ENCODE measurements around the gene CD99L2. TPM values are rescaled to one million over a fixed set of nuclear protein-coding genes. Genes with fewer than 3 reads are reported as not detected.

Gene CD99L2
- total RNA-seq, 2 donors from 2014 or later: 12.3 to 15.4 TPM

DNA sequence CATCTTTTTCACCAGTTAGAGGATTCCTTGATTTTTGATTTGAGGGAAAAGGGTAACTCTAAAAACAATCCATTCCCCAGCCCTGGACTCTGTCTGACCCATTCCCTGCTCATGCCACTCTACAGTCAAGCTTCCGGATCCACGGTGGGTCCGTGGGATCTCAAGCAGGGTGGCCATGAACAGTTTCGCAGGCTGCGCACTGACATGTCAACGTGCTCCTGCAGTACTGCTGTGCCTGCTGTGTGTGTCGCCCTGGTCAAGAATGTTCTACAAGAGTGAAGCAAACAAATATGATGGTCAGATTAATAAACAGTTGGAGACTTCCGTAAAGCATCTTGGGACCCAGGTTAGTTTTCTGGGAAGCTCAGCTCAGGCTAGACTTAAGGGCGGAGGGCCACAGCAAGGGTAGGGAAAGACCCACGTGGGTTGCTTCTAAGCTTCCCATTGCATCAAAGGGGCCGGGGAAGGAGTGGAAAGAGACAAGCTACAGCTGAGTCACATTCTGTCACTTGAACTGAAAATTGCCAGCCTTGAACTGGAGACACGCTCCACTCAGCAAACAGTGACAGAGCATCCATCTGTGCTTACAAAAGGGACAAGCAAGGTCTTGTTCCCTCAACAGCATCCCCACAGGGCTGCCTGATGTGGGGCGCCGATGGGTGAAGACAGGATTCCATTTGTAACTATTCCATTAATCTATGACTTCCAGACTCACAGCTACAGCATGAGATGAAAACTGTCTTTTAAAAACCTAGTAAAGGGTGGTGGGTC, 123.5 kb downstream of the CD99L2 start:
- intact Hi-C loops (cut with DNase I): loop anchor here (5.0 kb wide), 1 partner anchor 227 kb away; no protein-coding TSS in a partner anchor
- no peak overlapping the region for H3K27ac ChIP-seq
- no peak overlapping the region for H3K9ac ChIP-seq (ENCODE audit: low read depth in 2 of 2, low read length in 2 of 2)

GRCh38 chrX:150773634-150774033, 124.8 kb downstream of the CD99L2 start:
- peak; percentile 11 for DNase-seq
- Histone ChIP-seq H3K4me3 (no peak overlapping the region), H3K27ac (no peak overlapping the region), H3K9me3 (no peaks in the 10 kb centered on the region), H3K27me3 (no peaks in the 10 kb centered on the region), H3K4me1 (no peaks in the 10 kb centered on the region), H3K9ac (ENCODE audit: low read depth in 2 of 2, low read length in 2 of 2) (no peak overlapping the region), H3K36me3 (no peaks in the 10 kb centered on the region)
- intact Hi-C loops (cut with DNase I): loop anchor here (5.0 kb wide), 1 partner anchor 229 kb away; no protein-coding TSS in a partner anchor
- TF ChIP-seq, protein P1, sequence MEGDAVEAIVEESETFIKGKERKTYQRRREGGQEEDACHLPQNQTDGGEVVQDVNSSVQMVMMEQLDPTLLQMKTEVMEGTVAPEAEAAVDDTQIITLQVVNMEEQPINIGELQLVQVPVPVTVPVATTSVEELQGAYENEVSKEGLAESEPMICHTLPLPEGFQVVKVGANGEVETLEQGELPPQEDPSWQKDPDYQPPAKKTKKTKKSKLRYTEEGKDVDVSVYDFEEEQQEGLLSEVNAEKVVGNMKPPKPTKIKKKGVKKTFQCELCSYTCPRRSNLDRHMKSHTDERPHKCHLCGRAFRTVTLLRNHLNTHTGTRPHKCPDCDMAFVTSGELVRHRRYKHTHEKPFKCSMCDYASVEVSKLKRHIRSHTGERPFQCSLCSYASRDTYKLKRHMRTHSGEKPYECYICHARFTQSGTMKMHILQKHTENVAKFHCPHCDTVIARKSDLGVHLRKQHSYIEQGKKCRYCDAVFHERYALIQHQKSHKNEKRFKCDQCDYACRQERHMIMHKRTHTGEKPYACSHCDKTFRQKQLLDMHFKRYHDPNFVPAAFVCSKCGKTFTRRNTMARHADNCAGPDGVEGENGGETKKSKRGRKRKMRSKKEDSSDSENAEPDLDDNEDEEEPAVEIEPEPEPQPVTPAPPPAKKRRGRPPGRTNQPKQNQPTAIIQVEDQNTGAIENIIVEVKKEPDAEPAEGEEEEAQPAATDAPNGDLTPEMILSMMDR (IDR thresholded peaks at IDR 0.05): no peak

More for the DNA sequence above, 123.5 kb downstream of the CD99L2 start:
- no peaks in the 10 kb centered on the region for H3K27me3 ChIP-seq
- H3K4me3 ChIP-seq: no peak overlapping the region
- peak; percentile 8 for DNase-seq
- H3K4me1 ChIP-seq: no peaks in the 10 kb centered on the region
- H3K36me3 ChIP-seq: no peaks in the 10 kb centered on the region
- TF ChIP-seq, protein P1 (IDR thresholded peaks at IDR 0.05): no peak
- H3K9me3 ChIP-seq: no peaks in the 10 kb centered on the region

GRCh38 chrX:150773117-150773516, 125.4 kb downstream of the CD99L2 start:
- peak; percentile 13 for DNase-seq
- Histone ChIP-seq H3K36me3 (no peaks in the 10 kb centered on the region), H3K27ac (no peak overlapping the region), H3K27me3 (no peaks in the 10 kb centered on the region), H3K9me3 (no peaks in the 10 kb centered on the region), H3K4me3 (no peak overlapping the region), H3K9ac (ENCODE audit: low read depth in 2 of 2, low read length in 2 of 2) (no peak overlapping the region), H3K4me1 (no peaks in the 10 kb centered on the region)
- intact Hi-C loops (cut with DNase I): loop anchor here (5.0 kb wide), 1 partner anchor 229 kb away; no protein-coding TSS in a partner anchor
- TF ChIP-seq, protein P1 (IDR thresholded peaks at IDR 0.05): no peak

DNA sequence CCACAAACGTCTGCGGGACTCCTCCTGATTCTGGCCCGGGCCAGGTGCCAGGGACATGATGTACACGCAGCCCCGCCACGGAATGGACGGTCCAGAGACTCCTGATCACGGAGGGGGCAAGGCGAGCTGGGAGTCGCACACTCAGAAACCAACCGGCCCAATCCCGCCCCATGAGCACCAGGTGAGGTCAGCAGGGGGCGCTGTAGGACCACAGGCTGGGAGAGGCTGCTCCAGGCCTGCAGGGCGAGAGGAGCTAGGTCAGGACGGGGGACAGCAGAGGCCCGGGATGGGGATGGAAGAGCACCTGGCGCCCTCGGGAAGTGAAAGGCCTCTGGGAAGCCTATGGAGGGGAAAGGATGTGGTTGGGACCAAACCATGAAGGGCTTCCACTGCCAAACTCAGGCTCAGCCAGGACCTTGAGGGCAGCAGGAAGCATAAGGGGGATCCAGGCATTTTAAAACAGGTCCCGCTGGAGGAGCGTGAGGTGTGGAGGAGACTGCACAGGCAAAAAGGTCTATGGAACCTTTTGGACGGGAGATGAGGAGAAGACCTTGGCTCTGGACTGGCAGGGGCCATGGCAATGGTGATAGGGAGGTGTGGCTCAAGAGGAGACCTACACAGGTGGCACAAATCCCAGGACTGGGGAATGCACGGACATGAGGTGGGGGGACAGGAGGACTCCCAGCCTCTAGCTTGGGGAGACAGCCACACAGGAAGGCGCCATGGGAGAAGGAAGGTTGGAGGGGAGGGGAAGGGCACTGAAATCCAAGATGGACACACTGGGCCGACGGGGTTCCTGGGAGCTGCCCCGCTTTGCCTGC, 126.1 kb downstream of the CD99L2 start:
- H3K27me3 ChIP-seq: no peaks in the 10 kb centered on the region
- intact Hi-C loops (cut with DNase I): loop anchor here (1.0 to 5.0 kb wide), 2 partner anchors 230 to 310 kb away; no protein-coding TSS in a partner anchor
- TF ChIP-seq, protein P1 (IDR thresholded peaks at IDR 0.05): peak; percentile 67
- DNase-seq: peak; percentile 83
- no peak overlapping the region for H3K27ac ChIP-seq
- no peaks in the 10 kb centered on the region for H3K9me3 ChIP-seq
- no peaks in the 10 kb centered on the region for H3K36me3 ChIP-seq
- no peak overlapping the region for H3K4me3 ChIP-seq
- H3K4me1 ChIP-seq: no peaks in the 10 kb centered on the region
- no peak overlapping the region for H3K9ac ChIP-seq (ENCODE audit: low read depth in 2 of 2, low read length in 2 of 2)

DNA sequence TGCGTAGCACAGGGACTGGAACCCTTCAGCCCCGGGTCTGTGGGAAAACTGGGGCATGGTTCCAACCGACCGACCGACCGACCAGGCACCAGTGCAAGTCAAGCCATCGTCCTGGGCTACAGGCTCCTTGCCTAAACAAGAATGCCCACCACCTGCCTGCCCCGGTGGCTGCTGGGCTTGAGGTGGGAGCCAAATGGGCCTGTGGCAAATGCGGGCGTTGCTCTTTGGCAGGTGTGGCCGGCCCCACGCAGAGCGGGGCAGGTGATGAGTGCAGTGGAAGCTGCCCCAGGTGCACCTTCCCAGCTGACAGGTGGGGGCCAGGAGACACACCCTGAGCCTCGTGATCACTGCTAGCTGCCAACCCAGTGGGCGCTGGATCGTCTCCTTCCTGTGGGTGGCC, 127.4 kb downstream of the CD99L2 start:
- TF ChIP-seq, protein P1 (IDR thresholded peaks at IDR 0.05): no peak
- H3K27ac ChIP-seq: no peak overlapping the region
- H3K27me3 ChIP-seq: no peaks in the 10 kb centered on the region
- H3K9me3 ChIP-seq: no peaks in the 10 kb centered on the region
- DNase-seq: no peak
- no peak overlapping the region for H3K9ac ChIP-seq (ENCODE audit: low read depth in 2 of 2, low read length in 2 of 2)
- no peak overlapping the region for H3K4me3 ChIP-seq
- intact Hi-C loops (cut with DNase I): loop anchor here (5.0 kb wide), 1 partner anchor 231 kb away; no protein-coding TSS in a partner anchor
- no peaks in the 10 kb centered on the region for H3K36me3 ChIP-seq
- no peaks in the 10 kb centered on the region for H3K4me1 ChIP-seq
